Renal pelvis (tissue), 12 donors: Measurements from ENCODE around the gene TARS3. TPM values are rescaled to one million over a fixed set of nuclear protein-coding genes. Genes with fewer than 3 reads are reported as not detected.
"Not testable (repeated sequence)": the region's sequence is repeated elsewhere in the genome, so short reads cannot be mapped to it uniquely, and the experiment has no call there.

Experiments
- DNase-seq: peaks from one replicate; pipeline ENCODE4 v3.0.0-alpha.2; 2013
- long read RNA-seq, 16 experiments: transcript quantifications; one replicate each; lab custom pipeline, GENCODE V29; 2026
- polyA plus RNA-seq, 3 donors: library from polyadenylated mRNA; unstranded; fragments of 120-200 nt; gene quantifications; one replicate each; pipeline ENCODE4 v1.2.1, GENCODE V29; 2013; ENCODE audit not compliant: insufficient read length in 3 of 3

Gene TARS3
- 10 to 100 TPM; 19.4 to 23.1 (median 20.3) TPM for polyA plus RNA-seq
- long read RNA-seq, donor 1 = 0 reads
- long read RNA-seq, donor 2 = 0 reads
- long read RNA-seq, donor 3, partial matches to known transcripts = 0 of 1 reads
- long read RNA-seq, donor 3, other reads (novel, unspliced or antisense) = 0 of 1 reads
- long read RNA-seq, donor 4, partial matches to known transcripts = 0 of 2 reads
- long read RNA-seq, donor 4, other reads (novel, unspliced or antisense) = 0 of 2 reads
- long read RNA-seq, donor 5, partial matches to known transcripts = 0 of 2 reads
- long read RNA-seq, donor 5, other reads (novel, unspliced or antisense) = 0 of 2 reads
- long read RNA-seq, donor 6, partial matches to known transcripts = 0 of 1 reads
- long read RNA-seq, donor 6, other reads (novel, unspliced or antisense) = 0 of 1 reads
- long read RNA-seq, donor 7, partial matches to known transcripts = 0 of 1 reads
- long read RNA-seq, donor 7, other reads (novel, unspliced or antisense) = 0 of 1 reads
- long read RNA-seq, donor 8 = 0 reads
- long read RNA-seq, donor 9, partial matches to known transcripts = 0 of 1 reads
- long read RNA-seq, donor 9, other reads (novel, unspliced or antisense) = 0 of 1 reads
- long read RNA-seq, donor 10 = 0 reads
- long read RNA-seq, donor 11, partial matches to known transcripts = 0 of 1 reads
- long read RNA-seq, donor 11, other reads (novel, unspliced or antisense) = 0 of 1 reads
- long read RNA-seq, donor 12, partial matches to known transcripts = 0 of 3 reads
- long read RNA-seq, donor 12, other reads (novel, unspliced or antisense) = 0 of 3 reads
- long read RNA-seq, donor 13, partial matches to known transcripts = 5 of 5 reads
- long read RNA-seq, donor 13, other reads (novel, unspliced or antisense) = 0 of 5 reads
- long read RNA-seq, donor 14 = 0 reads
- long read RNA-seq, donor 15 = 0 reads
- long read RNA-seq, donor 16, partial matches to known transcripts = 0 of 2 reads
- long read RNA-seq, donor 16, other reads (novel, unspliced or antisense) = 0 of 2 reads

- peak; percentile 92 for DNase-seq
These were observed at the start of gene TARS3 for GRCh38 chr15:101723874-101724674. TARS3 (minus strand) TSS chr15:101724473; CDS start chr15:101724387, 86 bp downstream.

GRCh38 chr15:101773496-101774100, 49.3 kb upstream of the TARS3 start:
- DNase-seq = no peak

- DNase-seq = no peak
These were observed 48.6 kb upstream of the TARS3 start for GRCh38 chr15:101772921-101773320.

- not testable (repeated sequence) for DNase-seq
These were observed 42.9 kb upstream of the TARS3 start for GRCh38 chr15:101767083-101767640.

- DNase-seq = no peak
These were observed 41.6 kb upstream of the TARS3 start for GRCh38 chr15:101765772-101766456.

GRCh38 chr15:101765340-101765671, 41.0 kb upstream of the TARS3 start:
- DNase-seq = not testable (repeated sequence)

- not testable (repeated sequence) for DNase-seq
These were observed 40.5 kb upstream of the TARS3 start for GRCh38 chr15:101764669-101765339.

DNA sequence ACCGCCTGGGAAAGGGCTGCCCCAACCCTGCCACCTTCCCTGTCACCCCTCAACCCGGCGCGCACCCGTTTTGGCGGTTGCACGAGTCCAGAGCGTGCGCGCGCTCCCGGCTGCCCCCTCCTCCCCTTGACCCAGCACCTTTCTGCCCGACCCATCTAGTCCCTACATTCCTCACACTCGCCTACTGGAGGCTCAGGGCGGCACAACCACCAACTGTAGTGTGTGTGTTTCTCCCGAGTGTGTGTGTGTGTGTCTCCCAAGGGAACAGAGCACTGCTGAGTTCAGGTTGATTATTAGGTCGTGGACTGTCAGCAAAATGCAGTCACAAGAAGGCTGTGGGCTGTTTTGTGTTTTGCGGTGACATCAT, 22.4 kb upstream of the TARS3 start:
- not testable (repeated sequence) for DNase-seq

DNA sequence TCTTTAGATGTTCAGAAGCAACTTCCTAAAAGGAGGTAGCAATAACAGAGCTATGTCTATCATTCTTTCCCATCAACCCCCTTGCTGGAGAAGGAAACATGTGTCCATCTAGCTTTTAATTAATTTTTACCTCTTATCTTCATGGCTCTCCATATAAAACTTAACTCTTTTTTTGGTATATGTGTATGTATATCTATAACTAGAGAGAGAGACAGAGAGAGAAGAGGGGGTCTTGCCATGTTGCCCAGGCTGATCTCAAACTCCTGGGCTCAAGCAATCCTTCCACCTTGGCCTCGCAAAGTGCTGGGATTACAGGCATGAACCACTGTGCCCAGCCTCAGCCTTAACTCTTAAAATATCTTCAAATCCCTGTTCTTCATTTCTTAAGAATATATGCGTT, 10.6 kb upstream of the TARS3 start:
- DNase-seq = not testable (repeated sequence)

DNA sequence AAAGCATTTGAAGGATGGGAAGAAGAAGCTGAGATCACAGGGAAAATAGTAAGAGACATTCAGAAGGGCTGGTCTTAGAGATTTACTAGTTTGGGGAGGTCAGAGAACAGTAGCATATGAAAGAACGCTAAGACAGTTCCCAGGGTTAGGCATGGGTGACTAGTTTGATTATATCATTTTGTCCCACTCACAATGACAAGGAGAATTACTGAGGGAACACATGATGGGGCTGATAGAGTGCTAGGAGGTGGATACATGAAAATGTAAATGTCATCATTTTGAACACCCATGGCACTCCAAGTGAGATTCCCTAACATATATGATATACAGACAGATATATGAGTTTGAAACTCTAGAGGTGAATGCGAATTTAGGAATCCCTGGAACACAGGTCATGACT, 9.3 kb upstream of the TARS3 start:
- no peak for DNase-seq

DNA sequence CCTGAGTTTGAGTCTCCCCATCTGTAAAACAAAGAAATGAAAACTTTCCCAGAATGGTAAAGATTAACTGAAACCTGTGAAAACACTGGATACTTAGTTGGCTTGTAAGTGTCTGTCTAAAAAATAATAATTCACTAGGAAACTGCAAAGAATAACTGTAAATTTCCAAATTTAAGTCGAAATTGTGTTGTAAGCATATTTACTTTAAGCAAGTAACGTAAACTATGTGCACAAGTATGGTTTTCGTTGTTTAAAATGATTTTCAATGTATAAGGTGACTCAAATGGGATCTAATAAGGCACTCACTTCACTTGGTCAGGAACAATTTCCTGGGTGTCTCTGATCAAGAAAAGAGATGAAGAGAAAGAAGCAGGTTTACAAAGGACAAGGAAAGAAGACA, 8.5 kb upstream of the TARS3 start:
- DNase-seq = no peak

DNA sequence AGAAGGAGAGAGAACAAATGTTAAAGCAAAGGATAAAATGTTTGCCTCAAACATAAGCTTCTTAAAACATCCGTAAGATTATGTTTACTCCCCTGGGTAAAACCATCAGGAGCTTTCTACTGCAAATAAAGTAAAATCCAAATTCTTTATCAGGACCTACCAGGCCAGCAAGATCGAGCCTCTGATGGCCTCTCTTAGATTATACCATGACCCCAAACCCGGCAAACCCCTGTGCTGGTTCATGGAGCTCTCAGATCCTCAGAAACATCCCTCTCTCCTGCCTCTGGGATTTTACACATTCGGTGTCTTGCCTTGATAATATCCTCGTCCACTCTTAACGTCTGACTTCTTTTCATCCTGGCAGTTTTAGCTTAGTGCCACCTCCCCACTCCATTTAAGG, 7.5 kb upstream of the TARS3 start:
- DNase-seq = no peak

- no peak for DNase-seq
These were observed 2.9 kb upstream of the TARS3 start for GRCh38 chr15:101727186-101727585.

DNA sequence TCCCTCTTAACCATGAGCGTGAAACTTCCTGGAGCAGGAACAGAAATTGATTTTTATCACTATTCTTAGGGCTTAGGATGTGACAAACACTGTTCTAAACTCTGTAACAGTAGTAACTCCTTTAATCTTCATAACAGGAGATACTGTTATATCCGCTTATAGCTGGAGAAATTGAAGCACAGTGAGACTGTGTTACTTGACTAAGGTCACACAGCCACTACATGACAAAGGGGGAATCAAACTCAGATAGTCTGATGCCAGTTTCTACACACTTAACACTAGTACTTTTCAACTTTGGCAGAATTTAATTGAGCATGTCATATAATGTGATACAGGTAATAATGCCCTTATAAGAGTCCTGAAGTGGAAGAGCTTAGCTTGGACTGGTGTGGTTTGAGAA, 800 bp upstream of the TARS3 start:
- no peak for DNase-seq

GRCh38 chr15:101724675-101725005, 367 bp upstream of the TARS3 start:
- DNase-seq = no peak

- peak; percentile 12 for DNase-seq
These were observed 951 bp downstream of the TARS3 start for GRCh38 chr15:101723171-101723873.

DNA sequence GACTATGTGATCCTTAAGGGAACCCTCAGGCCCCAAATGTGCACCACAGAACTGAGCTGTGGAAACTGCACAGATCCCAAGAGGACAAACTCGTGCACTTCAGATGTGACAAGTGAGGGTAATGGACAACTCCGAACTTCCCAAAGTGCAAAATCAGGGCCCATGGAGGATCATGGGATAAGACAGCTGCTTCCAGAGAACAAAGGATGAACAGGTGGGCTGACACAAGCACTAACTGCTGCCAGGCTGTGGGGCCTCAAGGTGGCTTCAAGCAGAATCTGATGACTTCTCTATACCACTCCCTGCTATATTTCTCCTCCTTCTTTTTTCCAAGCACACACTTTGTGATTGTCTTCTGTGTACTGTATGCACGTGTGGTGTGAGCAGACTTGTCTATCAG, 5.4 kb downstream of the TARS3 start:
- no peak for DNase-seq

DNA sequence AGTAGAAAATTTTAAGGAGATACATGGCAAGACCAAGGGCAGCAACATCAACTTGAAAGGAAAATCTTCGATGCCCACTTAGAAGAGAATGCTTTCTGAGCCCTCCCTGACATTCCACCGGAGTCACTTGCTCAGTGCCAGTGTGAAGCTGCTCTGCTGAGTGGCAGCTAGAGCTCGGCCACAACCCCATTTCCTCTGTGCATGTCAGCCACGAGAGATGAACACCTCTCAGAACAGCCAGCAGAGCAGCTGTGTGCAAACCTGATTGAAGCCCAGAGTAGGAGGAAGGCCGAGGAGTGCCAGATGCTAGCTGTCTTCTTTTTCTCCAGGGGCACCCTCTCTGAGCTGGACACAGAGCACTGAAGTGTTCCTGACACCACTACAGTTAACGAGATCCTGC, 12.2 kb downstream of the TARS3 start:
- DNase-seq = no peak

DNA sequence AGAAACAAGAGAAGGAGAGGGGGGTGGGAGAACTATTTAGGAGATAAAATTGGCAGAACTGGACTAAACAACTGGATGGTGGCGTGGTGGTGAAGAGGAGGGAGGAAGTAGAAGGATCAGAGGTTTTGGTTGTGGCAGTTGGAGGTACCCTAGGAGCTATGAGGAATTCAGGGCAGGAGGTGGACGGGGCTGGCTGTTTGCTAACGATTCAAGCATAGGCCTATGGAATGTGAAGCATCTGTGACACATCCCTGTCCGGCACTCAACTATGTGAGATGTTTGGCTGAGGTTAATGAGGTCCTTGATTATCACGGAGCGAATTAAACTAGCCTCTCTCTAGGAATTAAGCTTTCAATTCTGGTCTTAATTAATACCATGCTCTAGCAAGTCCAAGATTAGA, 13.5 kb downstream of the TARS3 start:
- no peak for DNase-seq
